ENCODE measurements around the gene EIF2D. TPM values are rescaled to one million over a fixed set of nuclear protein-coding genes. Genes with fewer than 3 reads are reported as not detected.

Gene EIF2D
- polyA plus RNA-seq, 2 of the 4 experiments (the other 2 are of a cell fraction): 31.8 to 63.2 TPM

DNA sequence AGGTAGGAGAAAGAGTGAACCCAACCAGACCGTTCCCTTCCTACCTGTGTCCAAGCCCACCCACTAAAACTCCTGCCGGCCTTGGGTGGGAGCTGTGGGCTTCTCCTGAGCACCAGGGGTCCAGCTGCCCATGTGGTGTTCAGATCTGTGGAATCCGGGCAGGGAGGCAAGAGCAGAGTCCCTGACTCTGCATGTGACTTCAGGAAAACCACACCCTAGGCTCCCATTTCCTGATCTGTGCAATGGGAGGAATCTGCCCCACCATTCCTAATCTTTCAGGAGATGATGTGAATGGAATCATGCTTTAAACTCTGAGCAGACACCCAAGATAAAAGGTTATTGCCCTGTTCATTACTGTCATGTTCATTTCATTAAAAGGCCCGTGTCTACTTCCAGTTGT lies 27.6 kb downstream of the EIF2D start (continued):
- TF ChIP-seq, protein P1, sequence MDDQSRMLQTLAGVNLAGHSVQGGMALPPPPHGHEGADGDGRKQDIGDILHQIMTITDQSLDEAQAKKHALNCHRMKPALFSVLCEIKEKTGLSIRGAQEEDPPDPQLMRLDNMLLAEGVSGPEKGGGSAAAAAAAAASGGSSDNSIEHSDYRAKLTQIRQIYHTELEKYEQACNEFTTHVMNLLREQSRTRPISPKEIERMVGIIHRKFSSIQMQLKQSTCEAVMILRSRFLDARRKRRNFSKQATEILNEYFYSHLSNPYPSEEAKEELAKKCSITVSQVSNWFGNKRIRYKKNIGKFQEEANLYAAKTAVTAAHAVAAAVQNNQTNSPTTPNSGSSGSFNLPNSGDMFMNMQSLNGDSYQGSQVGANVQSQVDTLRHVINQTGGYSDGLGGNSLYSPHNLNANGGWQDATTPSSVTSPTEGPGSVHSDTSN (IDR thresholded peaks at IDR 0.05): no peak
- TF ChIP-seq RARB (CRISPR knock-in tag; IDR thresholded peaks at IDR 0.05) (no peak), ZSCAN20 (CRISPR knock-in tag; IDR thresholded peaks at IDR 0.05) (no peak), TP53 (CRISPR knock-in tag; IDR thresholded peaks at IDR 0.05) (no peak), FOSL2 (IDR thresholded peaks at IDR 0.05) (no peak), FOSL2 (CRISPR knock-in tag; IDR thresholded peaks at IDR 0.05) (no peak)

DNA sequence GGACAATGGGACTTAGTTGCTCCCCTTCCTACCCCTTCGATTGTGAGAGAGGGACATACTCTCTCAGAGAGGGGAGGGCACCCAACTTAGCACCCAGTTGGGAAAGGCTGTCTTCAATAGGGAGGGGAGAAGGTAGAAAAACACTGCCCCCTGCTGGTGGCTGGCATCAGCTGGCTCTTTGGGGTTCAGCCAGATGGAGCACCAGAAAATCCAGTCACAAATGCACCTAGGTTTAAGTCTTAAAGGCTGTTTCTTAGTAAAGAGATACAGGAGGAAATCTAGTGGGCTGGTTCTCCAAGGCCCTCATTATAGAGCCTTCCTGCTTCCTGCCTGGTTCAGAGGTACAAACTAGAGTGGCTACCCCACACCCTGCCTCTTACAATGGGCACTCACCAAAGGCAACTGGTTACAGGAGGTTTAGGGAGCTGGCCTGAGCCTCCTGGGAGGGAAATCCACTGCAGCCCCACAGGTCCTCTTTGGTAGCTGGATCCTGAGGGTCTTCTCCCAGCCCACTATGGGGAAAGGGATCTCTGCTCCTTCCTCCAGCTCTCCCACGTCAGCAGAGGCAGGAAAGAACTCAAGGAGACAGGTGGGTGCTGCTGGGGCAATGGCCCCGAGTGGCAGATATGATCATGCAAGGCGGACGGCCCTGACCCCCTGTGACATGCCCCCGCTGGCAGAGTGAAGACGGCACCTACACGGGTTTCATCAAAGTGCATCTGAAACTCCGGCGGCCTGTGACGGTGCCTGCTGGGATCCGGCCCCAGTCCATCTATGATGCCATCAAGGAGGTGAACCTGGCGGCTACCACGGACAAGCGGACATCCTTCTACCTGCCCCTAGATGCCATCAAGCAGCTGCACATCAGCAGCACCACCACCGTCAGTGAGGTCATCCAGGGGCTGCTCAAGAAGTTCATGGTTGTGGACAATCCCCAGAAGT lies 28.3 kb downstream of the EIF2D start:
- ATAC-seq (peak; percentile 79 to 92), FAIRE-seq (no peak), DNase-seq (ENCODE audit: low read depth in 1 of 2, low spot score in 1 of 2) (peak; percentile 62 to 72)
- Histone ChIP-seq H3K4me2 (no peak overlapping the region), H3K4me1 (no peaks in the 10 kb centered on the region), H3K27ac (no peak overlapping the region), H3K9me3 (no peaks in the 10 kb centered on the region), H3K4me3 (no peak overlapping the region)
- 78% methylated on average over 13 of the region's 16 CpGs for WGBS (ENCODE audit: missing lambda C conversion rate)
- ChIA-PET POLR2A (no interaction called here), CTCF (interaction anchor here (0.5 to 16.8 kb wide), 48 partner anchors 9 to 692 kb away, joined by 3 to 219 read pairs (median 6); partner anchors contain the start of genes EIF2D, IKBKE and RASSF5)
- no peak for TF ChIP-seq RFX5 (IDR thresholded peaks at IDR 0.05)
- TF ChIP-seq, protein P2, sequence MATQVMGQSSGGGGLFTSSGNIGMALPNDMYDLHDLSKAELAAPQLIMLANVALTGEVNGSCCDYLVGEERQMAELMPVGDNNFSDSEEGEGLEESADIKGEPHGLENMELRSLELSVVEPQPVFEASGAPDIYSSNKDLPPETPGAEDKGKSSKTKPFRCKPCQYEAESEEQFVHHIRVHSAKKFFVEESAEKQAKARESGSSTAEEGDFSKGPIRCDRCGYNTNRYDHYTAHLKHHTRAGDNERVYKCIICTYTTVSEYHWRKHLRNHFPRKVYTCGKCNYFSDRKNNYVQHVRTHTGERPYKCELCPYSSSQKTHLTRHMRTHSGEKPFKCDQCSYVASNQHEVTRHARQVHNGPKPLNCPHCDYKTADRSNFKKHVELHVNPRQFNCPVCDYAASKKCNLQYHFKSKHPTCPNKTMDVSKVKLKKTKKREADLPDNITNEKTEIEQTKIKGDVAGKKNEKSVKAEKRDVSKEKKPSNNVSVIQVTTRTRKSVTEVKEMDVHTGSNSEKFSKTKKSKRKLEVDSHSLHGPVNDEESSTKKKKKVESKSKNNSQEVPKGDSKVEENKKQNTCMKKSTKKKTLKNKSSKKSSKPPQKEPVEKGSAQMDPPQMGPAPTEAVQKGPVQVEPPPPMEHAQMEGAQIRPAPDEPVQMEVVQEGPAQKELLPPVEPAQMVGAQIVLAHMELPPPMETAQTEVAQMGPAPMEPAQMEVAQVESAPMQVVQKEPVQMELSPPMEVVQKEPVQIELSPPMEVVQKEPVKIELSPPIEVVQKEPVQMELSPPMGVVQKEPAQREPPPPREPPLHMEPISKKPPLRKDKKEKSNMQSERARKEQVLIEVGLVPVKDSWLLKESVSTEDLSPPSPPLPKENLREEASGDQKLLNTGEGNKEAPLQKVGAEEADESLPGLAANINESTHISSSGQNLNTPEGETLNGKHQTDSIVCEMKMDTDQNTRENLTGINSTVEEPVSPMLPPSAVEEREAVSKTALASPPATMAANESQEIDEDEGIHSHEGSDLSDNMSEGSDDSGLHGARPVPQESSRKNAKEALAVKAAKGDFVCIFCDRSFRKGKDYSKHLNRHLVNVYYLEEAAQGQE (IDR thresholded peaks at IDR 0.05): no peak
- no peak for TF ChIP-seq NPAS2 (CRISPR knock-in tag; IDR thresholded peaks at IDR 0.05; ENCODE audit: borderline replicate concordance)
- no peak for TF ChIP-seq RCOR1 (IDR thresholded peaks at IDR 0.05; ENCODE audit: low read depth, low read length)
- no peak for TF ChIP-seq ESRRA (IDR thresholded peaks at IDR 0.05; ENCODE audit: borderline replicate concordance, low read length)
- no peak for TF ChIP-seq POLR2AphosphoS2 (conservative IDR thresholded peaks at IDR 0.05; ENCODE audit: low read length)
- TF ChIP-seq HES2 (IDR thresholded peaks at IDR 0.05): no peak
- no peak for TF ChIP-seq FOXS1 (CRISPR knock-in tag; IDR thresholded peaks at IDR 0.05)
- peak; percentile 95 for TF ChIP-seq SMC3 (IDR thresholded peaks at IDR 0.05)
- peak; percentile 86 to 93 for TF ChIP-seq RAD21 (conservative IDR thresholded peaks at IDR 0.05 in 1 of 2, IDR thresholded peaks at IDR 0.05 in 1 of 2)
- TF ChIP-seq, protein P3, sequence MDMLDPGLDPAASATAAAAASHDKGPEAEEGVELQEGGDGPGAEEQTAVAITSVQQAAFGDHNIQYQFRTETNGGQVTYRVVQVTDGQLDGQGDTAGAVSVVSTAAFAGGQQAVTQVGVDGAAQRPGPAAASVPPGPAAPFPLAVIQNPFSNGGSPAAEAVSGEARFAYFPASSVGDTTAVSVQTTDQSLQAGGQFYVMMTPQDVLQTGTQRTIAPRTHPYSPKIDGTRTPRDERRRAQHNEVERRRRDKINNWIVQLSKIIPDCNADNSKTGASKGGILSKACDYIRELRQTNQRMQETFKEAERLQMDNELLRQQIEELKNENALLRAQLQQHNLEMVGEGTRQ (IDR thresholded peaks at IDR 0.05): no peak
- TF ChIP-seq KDM5A (IDR thresholded peaks at IDR 0.05): no peak
- TF ChIP-seq CTCF (IDR thresholded peaks at IDR 0.05): peak; percentile 94
